Neural progenitor cell (in vitro differentiated cells): Measurements from ENCODE around the gene TIGD4.

Experiments used
- EZH2 ChIP-seq: fragments of 200-600 bp; sonication (generic); IDR thresholded peaks from 2 replicates; pipeline ENCODE4 v1.6.1; 2017; ENCODE audit warnings: antibody characterized with exemption, mild to moderate bottlenecking, moderate library complexity
- EZH2phosphoT487 ChIP-seq: fragments of 200-600 bp; sonication (generic); IDR thresholded peaks from 2 replicates; pipeline ENCODE4 v1.6.1; 2017; ENCODE audit warnings: antibody characterized with exemption
- TF ChIP-seq, protein P1 (sequence below): fragments of 200-600 bp; sonication (generic); IDR thresholded peaks from 2 replicates; pipeline ENCODE4 v1.5.1; 2017; ENCODE audit warnings: antibody characterized with exemption, mild to moderate bottlenecking

GRCh38 chr4:152820073-152820472 lies 40.5 kb upstream of the TIGD4 start:
- TF ChIP-seq, protein P1, sequence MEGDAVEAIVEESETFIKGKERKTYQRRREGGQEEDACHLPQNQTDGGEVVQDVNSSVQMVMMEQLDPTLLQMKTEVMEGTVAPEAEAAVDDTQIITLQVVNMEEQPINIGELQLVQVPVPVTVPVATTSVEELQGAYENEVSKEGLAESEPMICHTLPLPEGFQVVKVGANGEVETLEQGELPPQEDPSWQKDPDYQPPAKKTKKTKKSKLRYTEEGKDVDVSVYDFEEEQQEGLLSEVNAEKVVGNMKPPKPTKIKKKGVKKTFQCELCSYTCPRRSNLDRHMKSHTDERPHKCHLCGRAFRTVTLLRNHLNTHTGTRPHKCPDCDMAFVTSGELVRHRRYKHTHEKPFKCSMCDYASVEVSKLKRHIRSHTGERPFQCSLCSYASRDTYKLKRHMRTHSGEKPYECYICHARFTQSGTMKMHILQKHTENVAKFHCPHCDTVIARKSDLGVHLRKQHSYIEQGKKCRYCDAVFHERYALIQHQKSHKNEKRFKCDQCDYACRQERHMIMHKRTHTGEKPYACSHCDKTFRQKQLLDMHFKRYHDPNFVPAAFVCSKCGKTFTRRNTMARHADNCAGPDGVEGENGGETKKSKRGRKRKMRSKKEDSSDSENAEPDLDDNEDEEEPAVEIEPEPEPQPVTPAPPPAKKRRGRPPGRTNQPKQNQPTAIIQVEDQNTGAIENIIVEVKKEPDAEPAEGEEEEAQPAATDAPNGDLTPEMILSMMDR: no peak
- TF ChIP-seq EZH2phosphoT487: no peak
- TF ChIP-seq EZH2: no peak
